Brain microvascular endothelial cell (primary cell): ENCODE measurements around the gene ATG2B.

Experiments
- DNase-seq: peaks from one replicate; pipeline ENCODE4 v3.0.0-alpha.2; 2020
- H3K27ac ChIP-seq: fragments of 250-450 bp; sonication (Bioruptor Pico); 2 replicates; pipeline ENCODE4 v1.5.1; 2020; ENCODE audit warnings: mild to moderate bottlenecking, moderate library complexity
- H3K27me3 ChIP-seq: fragments of 250-450 bp; sonication (Bioruptor Pico); replicated peaks from 2 replicates; pipeline ENCODE4 v1.5.1; 2020; ENCODE audit warnings: mild to moderate bottlenecking
- H3K36me3 ChIP-seq: fragments of 250-450 bp; sonication (Bioruptor Pico); replicated peaks from 2 replicates; pipeline ENCODE4 v1.5.1; 2020; ENCODE audit warnings: mild to moderate bottlenecking
- H3K4me3 ChIP-seq: 2 replicates; pipeline ENCODE4 v1.5.1; 2011; ENCODE audit warnings: low read depth, mild to moderate bottlenecking, control low read depth, low read length, moderate library complexity
- CTCF ChIP-seq: IDR thresholded peaks from 2 replicates; pipeline ENCODE4 v1.5.1; 2011; ENCODE audit warnings: low read depth, mild to moderate bottlenecking, moderate library complexity, low read length, control low read depth, inconsistent platforms; ENCODE audit errors: missing control alignments
- in situ Hi-C: cut with HindIII; loops from 2 replicates; pipeline ENCODE4 v1.10.0; 2017; ENCODE audit warnings: low sequenced_read_pairs, low pct_ligation_motif_present

Gene ATG2B

GRCh38 chr14:96405677-96406076, 42.5 kb upstream of the ATG2B start:
- Histone ChIP-seq H3K27ac (no peak overlapping the region), H3K27me3 (no peaks in the 10 kb centered on the region), H3K4me3 (no peak overlapping the region), H3K36me3 (no peaks in the 10 kb centered on the region)
- in situ Hi-C loops = no loop called here
- no peak for TF ChIP-seq CTCF
- DNase-seq = no peak

GRCh38 chr14:96403409-96403808, 40.3 kb upstream of the ATG2B start:
- in situ Hi-C loops = no loop called here
- DNase-seq = no peak
- TF ChIP-seq CTCF = no peak
- Histone ChIP-seq H3K27ac (no peak overlapping the region), H3K4me3 (no peak overlapping the region), H3K36me3 (no peaks in the 10 kb centered on the region), H3K27me3 (no peaks in the 10 kb centered on the region)

- H3K36me3 ChIP-seq = no peaks in the 10 kb centered on the region
- DNase-seq = no peak
- H3K27me3 ChIP-seq = no peaks in the 10 kb centered on the region
- no peak for TF ChIP-seq CTCF
- no peak overlapping the region for H3K27ac ChIP-seq
- in situ Hi-C loops = no loop called here
- no peak overlapping the region for H3K4me3 ChIP-seq
Measured at GRCh38 chr14:96400495-96400894, 37.4 kb upstream of the ATG2B start.

GRCh38 chr14:96399405-96399804, 36.3 kb upstream of the ATG2B start:
- TF ChIP-seq CTCF = no peak
- DNase-seq = no peak
- H3K27ac ChIP-seq = no peak overlapping the region
- no peak overlapping the region for H3K4me3 ChIP-seq
- H3K27me3 ChIP-seq = no peaks in the 10 kb centered on the region
- in situ Hi-C loops = no loop called here
- no peaks in the 10 kb centered on the region for H3K36me3 ChIP-seq

- Histone ChIP-seq H3K36me3 (no peaks in the 10 kb centered on the region), H3K27me3 (no peaks in the 10 kb centered on the region), H3K4me3 (no peak overlapping the region), H3K27ac (no peak overlapping the region)
- TF ChIP-seq CTCF = no peak
- no peak for DNase-seq
- in situ Hi-C loops = no loop called here
Measured at GRCh38 chr14:96398921-96399320, 35.8 kb upstream of the ATG2B start.

- Histone ChIP-seq H3K4me3 (no peak overlapping the region), H3K27ac (no peak overlapping the region), H3K27me3 (no peaks in the 10 kb centered on the region), H3K36me3 (no peaks in the 10 kb centered on the region)
- no peak for DNase-seq
- TF ChIP-seq CTCF = no peak
- in situ Hi-C loops = no loop called here
Measured at GRCh38 chr14:96398432-96398831, 35.3 kb upstream of the ATG2B start.
